Measurements from ENCODE around the gene PSEN2.

- TF ChIP-seq CTCF (IDR thresholded peaks at IDR 0.05; ENCODE audit: low read depth, low read length) (no peak), POLR2A (IDR thresholded peaks at IDR 0.05; ENCODE audit: extremely low read depth, insufficient read length) (no peak), MYC (IDR thresholded peaks at IDR 0.05; ENCODE audit: low read depth, low read length) (no peak)
- TF ChIP-seq, protein P1, sequence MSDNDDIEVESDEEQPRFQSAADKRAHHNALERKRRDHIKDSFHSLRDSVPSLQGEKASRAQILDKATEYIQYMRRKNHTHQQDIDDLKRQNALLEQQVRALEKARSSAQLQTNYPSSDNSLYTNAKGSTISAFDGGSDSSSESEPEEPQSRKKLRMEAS (IDR thresholded peaks at IDR 0.05; ENCODE audit: low read depth, low read length): no peak
Observed at GRCh38 chr1:226825746-226826100, 44.7 kb upstream of the PSEN2 start.

All from NB4 (cell line).